Activated CD8-positive, alpha-beta T cell treated with anti-CD3 and anti-CD28 coated beads for 36 hours (primary cell): Measurements from ENCODE around the gene MDK. TPM values are rescaled to one million over a fixed set of nuclear protein-coding genes. Genes with fewer than 3 reads are reported as not detected.
A peak's percentile ranks its signal among the peaks of the same experiment; 100 is the strongest.

Experiments used
- ATAC-seq: fragments of 200-7000 bp; cut with Tn5 transposase; one replicate; pipeline ENCODE4 v1.10.0; 2021; ENCODE audit warnings: mild to moderate bottlenecking, moderate library complexity
- CTCF ChIA-PET: fragments of 350-600 bp; sonication (Branson Sonifier 250); formaldehyde crosslinking; loops from one replicate; lab custom pipeline; 2021; ENCODE audit warnings: antibody characterized with exemption; lab: Charles Lee
- POLR2A ChIA-PET: fragments of 350-600 bp; sonication (Branson Sonifier 250); formaldehyde crosslinking; loops from one replicate; lab custom pipeline; 2021; ENCODE audit warnings: antibody characterized with exemption; lab: Charles Lee
- DNase-seq: peaks from one replicate; pipeline ENCODE4 v3.0.0-alpha.2; 2020
- H3K27ac Mint-ChIP-seq: one replicate; pipeline ENCODE4 v1.8.0; 2021; ENCODE audit warnings: mild to moderate bottlenecking, mixed read lengths
- H3K27me3 Mint-ChIP-seq: one replicate; pipeline ENCODE4 v1.8.0; 2021; ENCODE audit warnings: mixed read lengths
- H3K36me3 Mint-ChIP-seq: one replicate; pipeline ENCODE4 v1.8.0; 2021; ENCODE audit warnings: low read depth, mixed read lengths
- H3K4me1 Mint-ChIP-seq: one replicate; pipeline ENCODE4 v1.8.0; 2021; ENCODE audit warnings: low read depth, mixed read lengths
- H3K4me3 Mint-ChIP-seq: one replicate; pipeline ENCODE4 v1.8.0; 2021; ENCODE audit warnings: mild to moderate bottlenecking, moderate library complexity, mixed read lengths
- H3K9me3 Mint-ChIP-seq: one replicate; pipeline ENCODE4 v1.8.0; 2021; ENCODE audit warnings: mixed read lengths
- intact Hi-C: fragments of 100-400 bp; cut with micrococcal nuclease; formaldehyde crosslinking; loops from one replicate; pipeline ENCODE4 v1.10.0; 2022
- total RNA-seq, 2 experiments: library from RNA; stranded (reverse); gene quantifications; one replicate each; pipeline ENCODE4 v1.2.3, GENCODE V29; 2021
- TF ChIP-seq, protein P1 (sequence below): fragments of 200-600 bp; IDR thresholded peaks from one replicate; pipeline ENCODE4 v1.8.0; 2022; ENCODE audit warnings: antibody characterized with exemption, mild to moderate bottlenecking

Gene MDK
- total RNA-seq, 2 experiments from 2014 or later = 4.2 to 4.9 TPM

DNA sequence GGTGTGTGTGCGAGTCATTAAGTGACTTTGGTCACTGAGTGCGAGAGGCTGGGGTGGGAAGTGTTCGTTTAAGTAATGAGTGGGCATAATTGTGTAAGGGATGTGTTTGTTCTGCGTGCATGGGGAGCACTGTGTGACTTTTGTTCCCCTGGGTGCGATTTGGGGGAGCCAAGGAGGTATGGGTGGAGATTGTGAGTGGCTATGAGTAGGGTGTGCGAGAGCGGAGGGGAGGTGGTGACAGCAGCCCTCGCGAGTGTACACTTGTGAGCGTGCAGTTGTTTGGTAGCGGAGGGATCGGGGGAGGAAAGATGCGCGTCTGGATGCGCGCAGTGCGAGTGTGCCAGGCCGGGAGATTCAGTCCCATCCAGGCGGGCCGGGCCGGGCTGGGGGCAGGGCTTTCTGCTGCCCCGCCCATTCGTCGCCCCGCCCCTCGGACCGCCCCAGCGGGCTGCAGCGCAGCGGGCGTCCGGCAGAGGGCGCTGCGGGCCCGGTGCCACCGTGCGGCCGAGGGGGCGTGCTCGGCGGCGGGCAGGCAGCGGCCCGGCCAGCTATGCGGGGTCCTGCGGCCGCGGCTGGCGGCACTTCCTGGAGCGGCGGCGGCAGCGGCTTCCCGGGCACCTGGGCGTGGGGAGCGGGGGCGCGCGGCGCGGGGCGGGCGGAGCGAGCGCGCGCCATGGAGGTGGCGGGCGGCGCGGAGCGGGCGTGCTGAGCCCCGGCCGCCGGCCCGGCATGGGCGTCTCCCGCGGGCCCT, 34.4 kb upstream of the MDK start, which contains the start of gene DGKZ:
TSS of gene DGKZ (plus strand) at position 578 of the 751 bp plus-strand sequence. CDS start 197 bp downstream, outside the sequence.
- TF ChIP-seq, protein P1, sequence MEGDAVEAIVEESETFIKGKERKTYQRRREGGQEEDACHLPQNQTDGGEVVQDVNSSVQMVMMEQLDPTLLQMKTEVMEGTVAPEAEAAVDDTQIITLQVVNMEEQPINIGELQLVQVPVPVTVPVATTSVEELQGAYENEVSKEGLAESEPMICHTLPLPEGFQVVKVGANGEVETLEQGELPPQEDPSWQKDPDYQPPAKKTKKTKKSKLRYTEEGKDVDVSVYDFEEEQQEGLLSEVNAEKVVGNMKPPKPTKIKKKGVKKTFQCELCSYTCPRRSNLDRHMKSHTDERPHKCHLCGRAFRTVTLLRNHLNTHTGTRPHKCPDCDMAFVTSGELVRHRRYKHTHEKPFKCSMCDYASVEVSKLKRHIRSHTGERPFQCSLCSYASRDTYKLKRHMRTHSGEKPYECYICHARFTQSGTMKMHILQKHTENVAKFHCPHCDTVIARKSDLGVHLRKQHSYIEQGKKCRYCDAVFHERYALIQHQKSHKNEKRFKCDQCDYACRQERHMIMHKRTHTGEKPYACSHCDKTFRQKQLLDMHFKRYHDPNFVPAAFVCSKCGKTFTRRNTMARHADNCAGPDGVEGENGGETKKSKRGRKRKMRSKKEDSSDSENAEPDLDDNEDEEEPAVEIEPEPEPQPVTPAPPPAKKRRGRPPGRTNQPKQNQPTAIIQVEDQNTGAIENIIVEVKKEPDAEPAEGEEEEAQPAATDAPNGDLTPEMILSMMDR = peak; percentile 72
- peak; percentile 78 for ATAC-seq
- H3K4me1 Mint-ChIP-seq = peaks cover 71% of the 10 kb centered on the region
- intact Hi-C loops = no loop called here
- no peaks in the 10 kb centered on the region for H3K27me3 Mint-ChIP-seq
- H3K27ac Mint-ChIP-seq = peak within 1 kb of the TSS; percentile 94
- ChIA-PET POLR2A (interaction anchor here (2.3 to 8.2 kb wide), 3 partner anchors 10 to 17 kb away, joined by 9 to 135 read pairs (median 24); no protein-coding TSS in a partner anchor), CTCF (interaction anchor here (0.7 to 20.2 kb wide), 8 partner anchors 8 to 213 kb away, joined by 3 to 480 read pairs (median 4); no protein-coding TSS in a partner anchor)
- peak; percentile 85 for DNase-seq
- peaks cover 7% of the 10 kb centered on the region for H3K36me3 Mint-ChIP-seq
- H3K4me3 Mint-ChIP-seq = peak within 1 kb of the TSS; percentile 89
- no peaks in the 10 kb centered on the region for H3K9me3 Mint-ChIP-seq

DNA sequence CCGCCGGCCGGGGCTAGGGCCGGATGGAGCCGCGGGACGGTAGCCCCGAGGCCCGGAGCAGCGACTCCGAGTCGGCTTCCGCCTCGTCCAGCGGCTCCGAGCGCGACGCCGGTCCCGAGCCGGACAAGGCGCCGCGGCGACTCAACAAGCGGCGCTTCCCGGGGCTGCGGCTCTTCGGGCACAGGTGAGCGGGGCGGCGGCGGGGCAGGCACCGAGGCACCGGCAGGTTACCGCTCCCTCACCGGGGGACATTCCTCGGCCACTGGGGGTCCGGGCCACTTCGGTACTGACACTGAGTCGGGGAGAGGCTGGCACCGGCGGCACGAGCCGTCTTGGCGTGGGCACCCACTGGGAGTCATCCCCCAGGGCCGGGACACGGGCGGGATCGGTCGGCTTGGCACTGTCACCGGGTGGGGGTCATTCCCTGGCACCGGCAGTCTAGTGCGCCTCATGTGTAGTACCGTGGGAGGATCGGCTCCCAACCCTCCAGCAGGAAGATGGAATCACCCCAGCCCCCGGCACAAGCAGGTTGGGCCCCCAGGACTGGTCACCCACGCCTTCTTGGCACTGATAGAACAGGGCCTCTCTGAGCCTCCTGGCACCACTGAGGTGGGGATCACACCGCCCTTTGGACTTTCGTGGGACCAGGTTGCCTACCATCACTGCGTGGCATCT, 33.7 kb upstream of the MDK start:
- Mint-ChIP-seq H3K27me3 (no peaks in the 10 kb centered on the region), H3K36me3 (peaks cover 8% of the 10 kb centered on the region), H3K4me1 (peaks cover 70% of the 10 kb centered on the region), H3K27ac (peak overlapping the region; percentile 94), H3K9me3 (no peaks in the 10 kb centered on the region), H3K4me3 (peak overlapping the region; percentile 89)
- ChIA-PET CTCF (interaction anchor here (0.7 to 20.2 kb wide), 10 partner anchors 9 to 270 kb away, joined by 3 to 480 read pairs (median 4); no protein-coding TSS in a partner anchor), POLR2A (interaction anchor here (0.9 to 8.2 kb wide), 5 partner anchors 9 to 37 kb away, joined by 3 to 135 read pairs (median 9); no protein-coding TSS in a partner anchor)
- ATAC-seq (no peak), DNase-seq (peak; percentile 39)
- intact Hi-C loops = no loop called here
- TF ChIP-seq, protein P1 = no peak

DNA sequence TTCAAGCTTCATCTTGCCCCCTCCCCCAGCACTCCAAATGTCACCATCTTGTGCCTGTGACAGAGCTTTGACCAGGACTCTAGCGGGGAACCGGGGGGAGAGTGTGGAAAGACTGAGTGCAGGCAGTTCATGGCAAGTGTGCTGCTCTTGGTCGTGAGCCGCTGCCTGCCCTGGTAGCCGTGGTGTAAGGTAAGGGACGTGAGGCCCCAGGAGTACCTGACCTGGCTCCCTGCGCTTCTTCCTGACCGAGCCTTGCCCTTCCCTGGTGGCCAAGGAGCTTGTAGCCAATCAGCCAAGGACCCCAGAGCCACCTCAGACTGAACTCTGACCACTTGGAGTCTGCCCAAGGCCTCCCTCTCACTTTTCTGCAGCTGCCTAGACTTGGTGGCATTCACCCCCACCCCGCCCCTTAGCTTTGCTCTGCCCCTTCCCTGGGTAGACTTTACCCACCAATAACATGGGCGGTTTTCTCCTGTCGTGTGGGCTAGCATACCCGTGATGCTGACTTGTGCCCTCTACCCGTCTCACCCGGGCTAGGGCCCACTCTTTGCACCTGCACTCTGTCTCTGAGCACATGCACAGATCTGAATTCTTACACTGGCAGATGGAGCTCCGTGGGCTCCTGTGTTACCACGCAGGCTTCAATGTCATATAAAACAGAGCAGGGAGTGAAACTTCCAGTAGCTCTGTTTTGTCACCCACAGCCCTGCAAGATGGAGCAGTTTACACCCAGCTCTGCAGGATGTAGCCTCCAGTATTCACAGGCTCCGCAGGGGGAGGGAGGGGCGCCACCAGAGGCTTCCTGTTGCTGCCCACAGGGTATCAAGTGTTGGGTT, 32.7 kb upstream of the MDK start:
- Mint-ChIP-seq H3K4me1 (peaks cover 74% of the 10 kb centered on the region), H3K27me3 (no peaks in the 10 kb centered on the region), H3K9me3 (no peaks in the 10 kb centered on the region), H3K4me3 (peak overlapping the region; percentile 89), H3K27ac (peak overlapping the region; percentile 94), H3K36me3 (peaks cover 9% of the 10 kb centered on the region)
- intact Hi-C loops = no loop called here
- ATAC-seq (peak; percentile 15), DNase-seq (peak; percentile 79)
- CTCF ChIA-PET = interaction anchor here (0.7 to 20.2 kb wide), 9 partner anchors 16 to 269 kb away, joined by 3 to 480 read pairs (median 6); no protein-coding TSS in a partner anchor
- POLR2A ChIA-PET = interaction anchor here (0.6 to 8.2 kb wide), 8 partner anchors 8 to 43 kb away, joined by 3 to 135 read pairs (median 6); partner anchors contain the start of gene CHRM4
- TF ChIP-seq, protein P1 = no peak

DNA sequence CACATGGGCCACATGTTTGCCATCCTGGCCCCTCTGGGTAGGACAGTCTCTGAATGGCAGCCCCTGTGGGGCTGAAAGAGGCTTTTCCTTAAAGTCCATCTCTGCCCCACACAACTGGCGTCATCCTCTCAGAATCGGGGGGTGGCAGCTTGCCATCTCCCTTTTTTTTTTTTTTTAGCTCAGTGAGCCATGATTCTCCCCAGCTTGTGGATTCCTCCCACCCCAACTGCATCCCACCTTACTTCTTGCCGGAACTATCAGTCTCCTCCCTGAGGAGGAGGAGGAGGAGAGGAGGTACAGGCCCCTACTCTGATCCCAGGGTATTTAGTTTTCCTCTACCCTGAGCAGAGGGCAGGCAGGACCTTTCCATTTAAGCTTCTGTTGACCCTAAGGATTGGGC, 30.8 kb upstream of the MDK start:
- CTCF ChIA-PET = interaction anchor here (3.5 to 20.2 kb wide), 5 partner anchors 14 to 111 kb away, joined by 22 to 480 read pairs (median 34); no protein-coding TSS in a partner anchor

More for the DNA sequence above, 30.8 kb upstream of the MDK start:
- intact Hi-C loops = no loop called here
- Mint-ChIP-seq H3K36me3 (peaks cover 12% of the 10 kb centered on the region), H3K27ac (peak overlapping the region; percentile 89), H3K27me3 (no peaks in the 10 kb centered on the region), H3K9me3 (no peaks in the 10 kb centered on the region), H3K4me3 (no peak overlapping the region), H3K4me1 (peaks cover 77% of the 10 kb centered on the region)
- TF ChIP-seq, protein P1 = no peak
- DNase-seq (no peak), ATAC-seq (no peak)
- POLR2A ChIA-PET = interaction anchor here (0.8 to 8.2 kb wide), 4 partner anchors 14 to 41 kb away, joined by 3 to 135 read pairs (median 4); partner anchors contain the start of gene CHRM4
